ENCODE data around the gene CTAGE15. TPM values are rescaled to one million over a fixed set of nuclear protein-coding genes. Genes with fewer than 3 reads are reported as not detected.
A peak's percentile ranks its signal among the peaks of the same experiment; 100 is the strongest.
"Not testable (repeated sequence)": the region's sequence is repeated elsewhere in the genome, so short reads cannot be mapped to it uniquely, and the experiment has no call there.

CTAGE15 gene
- 0.28 TPM for total RNA-seq

DNA sequence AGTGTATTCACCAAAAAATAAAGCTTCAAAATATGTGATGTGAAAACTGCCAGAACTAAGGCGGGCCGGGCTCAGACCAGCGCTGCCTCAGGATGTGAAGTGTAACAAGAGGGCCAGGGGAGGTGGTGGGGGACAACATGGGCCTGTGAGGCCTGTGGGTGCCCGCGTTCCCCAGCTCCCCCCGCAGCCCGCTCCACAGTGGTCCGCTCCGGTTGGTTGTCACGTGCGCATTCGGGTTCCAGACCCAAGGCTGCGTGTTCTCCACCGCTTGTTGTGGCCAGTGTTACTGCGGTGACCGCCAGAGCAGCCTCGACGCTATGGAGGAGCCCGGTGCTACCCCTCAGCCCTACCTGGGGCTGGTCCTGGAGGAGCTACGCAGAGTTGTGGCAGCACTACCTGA, at the start of gene CTAGE15:
TSS of gene CTAGE15 (plus strand) at position 301 of the 400 bp plus-strand sequence. CDS start at position 318, 17 bp downstream.
- ATAC-seq; DNase-seq (ENCODE audit: low spot score): not testable (repeated sequence)

DNA sequence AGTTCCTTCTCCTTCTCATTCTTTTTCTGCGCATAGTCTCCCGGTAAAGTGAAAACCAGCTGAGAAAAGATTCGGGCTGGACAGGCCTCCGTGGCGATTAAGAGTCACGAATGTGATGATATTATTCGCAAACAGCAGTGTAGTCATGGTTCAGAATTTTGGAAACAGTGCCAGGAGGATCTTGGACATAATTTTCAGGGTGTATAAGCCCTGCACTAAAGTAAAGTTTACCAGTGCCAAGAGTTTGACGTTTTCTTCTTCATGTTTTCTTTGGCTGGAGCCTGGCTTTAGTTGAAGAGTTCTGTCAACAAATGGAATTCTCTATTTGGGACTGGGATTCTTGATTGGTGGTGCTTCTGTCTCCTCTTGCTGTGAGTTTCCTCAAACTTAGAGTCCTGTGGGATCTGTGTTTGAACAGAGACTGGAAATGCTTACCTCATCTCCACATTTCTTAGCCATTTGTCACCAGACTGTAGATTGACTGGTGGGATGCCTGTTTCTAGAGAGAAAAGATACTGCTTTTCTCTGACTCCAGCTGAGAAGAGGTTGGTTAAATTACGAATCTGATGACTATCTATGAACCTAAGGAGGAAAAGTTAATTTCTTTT, 49.2 kb upstream of the CTAGE15 start:
- peak; percentile 69 for ATAC-seq
- DNase-seq (ENCODE audit: low spot score), result not testable (repeated sequence)

DNA sequence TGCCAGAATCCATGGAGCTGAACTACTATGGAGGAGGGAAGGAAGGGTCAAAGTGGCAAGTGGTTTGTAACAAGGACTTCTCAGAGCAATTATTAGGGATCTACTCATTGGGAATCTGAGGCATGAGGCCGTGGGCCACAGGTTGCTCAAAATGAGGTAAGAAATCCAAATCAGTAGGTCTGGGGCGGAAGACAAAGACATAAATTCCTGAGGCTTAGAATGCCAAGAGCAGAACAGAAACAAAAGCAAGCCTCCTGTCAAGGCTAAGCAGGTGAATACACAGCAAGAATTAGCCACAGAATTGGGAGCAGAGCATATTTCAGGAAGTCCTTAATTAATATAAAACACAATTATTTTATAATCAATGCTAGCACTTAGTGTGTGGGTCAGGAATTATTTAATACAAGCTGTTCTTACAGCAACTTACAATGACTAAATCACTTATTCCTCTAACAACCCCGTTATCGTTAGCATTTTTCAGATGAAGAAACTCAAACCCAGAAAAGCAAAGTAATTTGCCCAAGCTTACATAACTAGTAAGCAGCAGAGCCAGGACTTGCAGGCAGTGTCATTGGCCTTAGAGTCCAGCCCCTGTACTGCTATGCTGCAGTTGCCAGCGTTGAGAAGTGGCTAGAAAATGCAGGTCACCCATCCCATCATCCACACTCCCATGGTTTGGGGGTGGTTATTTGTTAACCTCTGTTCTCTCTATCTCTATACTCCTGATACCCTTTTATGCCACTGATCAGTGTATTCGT, 40.3 kb upstream of the CTAGE15 start:
- not testable (repeated sequence) for DNase-seq (ENCODE audit: low spot score)
- ATAC-seq, result peak; percentile 96

- ATAC-seq, result peak; percentile 10
- not testable (repeated sequence) for DNase-seq (ENCODE audit: low spot score)
Measured at GRCh38 chr7:143531932-143532331, 39.7 kb upstream of the CTAGE15 start.

DNA sequence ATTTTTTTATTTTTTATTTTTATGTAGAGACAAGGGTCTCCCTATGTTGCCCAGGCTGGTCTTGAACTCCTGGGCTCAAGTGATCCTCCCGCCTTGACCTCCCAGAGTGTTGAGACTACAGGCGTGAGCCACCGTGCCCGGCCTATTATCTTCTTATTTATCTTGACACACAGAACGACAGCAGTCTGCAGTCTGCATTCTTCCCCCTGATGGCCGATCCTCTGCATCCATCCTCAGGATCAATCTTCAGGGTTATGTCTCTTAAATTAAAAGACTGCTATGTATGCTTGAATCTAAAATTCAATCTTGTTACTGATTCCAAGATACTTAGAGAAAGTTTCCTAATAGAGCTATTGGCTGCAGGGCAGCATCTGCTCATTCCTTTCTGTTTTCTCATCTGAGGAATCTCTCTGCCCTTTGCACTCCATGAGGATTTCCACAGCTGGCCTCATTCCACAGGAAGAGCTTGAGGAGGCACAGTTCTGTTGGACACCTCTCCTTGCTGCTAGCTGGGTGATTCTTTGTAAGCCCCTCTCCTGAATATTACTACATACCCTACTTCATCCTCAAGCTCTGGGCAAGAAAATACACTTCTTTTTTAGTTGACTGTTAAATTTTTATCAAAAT, 38.3 kb upstream of the CTAGE15 start:
- ATAC-seq, result peak; percentile 41
- DNase-seq (ENCODE audit: low spot score), result not testable (repeated sequence)

GRCh38 chr7:143536443-143536842, 35.2 kb upstream of the CTAGE15 start:
- not testable (repeated sequence) for ATAC-seq; DNase-seq (ENCODE audit: low spot score)

GRCh38 chr7:143543288-143544038, 28.1 kb upstream of the CTAGE15 start:
- ATAC-seq; DNase-seq (ENCODE audit: low spot score): not testable (repeated sequence)

GRCh38 chr7:143555968-143556367, 15.6 kb upstream of the CTAGE15 start:
- not testable (repeated sequence) for ATAC-seq; DNase-seq (ENCODE audit: low spot score)

- DNase-seq (ENCODE audit: low spot score), result not testable (repeated sequence)
- peak; percentile 98 for ATAC-seq
Measured at GRCh38 chr7:143563306-143563705, 8.3 kb upstream of the CTAGE15 start.

DNA sequence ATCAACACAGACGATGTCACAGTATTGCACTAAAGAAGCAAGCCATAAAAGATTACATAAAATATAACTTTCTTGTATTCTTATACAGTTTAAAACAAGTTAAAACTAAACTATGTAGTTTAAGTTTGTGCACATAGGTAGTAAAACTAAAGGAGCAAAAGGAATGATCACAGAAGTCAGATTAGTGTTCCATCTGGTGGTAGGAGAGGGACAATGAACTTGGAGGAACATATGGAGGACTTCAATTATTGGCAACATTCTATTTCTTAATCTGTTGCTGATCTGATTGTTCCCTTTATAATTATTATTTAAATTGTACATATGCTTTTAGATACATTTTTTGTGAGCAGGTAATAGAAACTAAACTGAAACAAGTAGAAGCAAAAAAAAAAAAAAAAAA, 5.6 kb upstream of the CTAGE15 start:
- ATAC-seq; DNase-seq (ENCODE audit: low spot score): not testable (repeated sequence)

- not testable (repeated sequence) for DNase-seq (ENCODE audit: low spot score); ATAC-seq
Measured at GRCh38 chr7:143588183-143588582, 16.6 kb downstream of the CTAGE15 start.

- not testable (repeated sequence) for DNase-seq (ENCODE audit: low spot score)
- peak; percentile 92 for ATAC-seq
Measured at GRCh38 chr7:143589897-143590296, 18.3 kb downstream of the CTAGE15 start.

- DNase-seq (ENCODE audit: low spot score); ATAC-seq: not testable (repeated sequence)
Measured at GRCh38 chr7:143598086-143598485, 26.5 kb downstream of the CTAGE15 start.

DNA sequence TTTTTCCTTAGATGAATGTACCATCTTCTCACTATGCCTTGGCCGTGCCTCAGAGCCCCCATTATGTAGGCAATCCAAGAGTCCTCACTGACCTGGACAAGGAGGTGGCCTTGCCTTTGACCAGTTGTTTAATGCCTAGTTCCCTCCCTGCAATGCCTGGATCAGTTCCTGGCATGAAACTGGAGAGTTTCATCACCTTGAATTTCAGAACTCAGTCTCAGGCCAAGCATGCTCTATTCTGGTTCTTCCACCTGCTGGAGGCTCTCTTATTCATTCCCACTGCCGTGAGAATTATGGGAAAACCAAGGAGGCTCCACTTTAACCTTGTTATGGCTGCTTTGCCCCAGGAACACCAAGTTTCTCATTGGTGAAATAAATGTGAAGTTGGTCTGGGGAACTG, 31.9 kb downstream of the CTAGE15 start:
- ATAC-seq, result peak; percentile 85
- DNase-seq (ENCODE audit: low spot score), result not testable (repeated sequence)

DNA sequence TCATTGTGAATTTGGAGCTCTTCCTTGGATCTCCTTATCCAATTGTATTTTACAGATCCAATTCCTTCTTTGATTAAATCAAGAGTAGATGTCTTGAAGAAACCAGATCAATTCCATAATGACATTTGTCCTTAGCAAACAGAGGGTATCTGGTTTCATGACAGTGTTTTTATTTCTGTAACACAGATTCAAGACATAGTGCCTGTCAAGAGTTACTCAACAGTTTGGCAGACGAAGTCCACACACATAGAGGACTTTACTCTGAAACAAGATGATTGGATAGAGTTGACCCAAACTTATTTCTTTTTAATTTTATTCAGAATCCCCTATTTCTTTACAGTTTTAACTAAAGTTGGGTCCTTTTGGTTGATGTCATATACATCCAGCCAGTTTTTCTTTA, 34.5 kb downstream of the CTAGE15 start:
- ATAC-seq, result peak; percentile 83
- DNase-seq (ENCODE audit: low spot score), result not testable (repeated sequence)

GRCh38 chr7:143615545-143615944, 43.9 kb downstream of the CTAGE15 start:
- not testable (repeated sequence) for ATAC-seq; DNase-seq (ENCODE audit: low spot score)

- DNase-seq (ENCODE audit: low spot score); ATAC-seq: not testable (repeated sequence)
Measured at GRCh38 chr7:143617204-143617603, 45.6 kb downstream of the CTAGE15 start.

GRCh38 chr7:143620058-143620457, 48.5 kb downstream of the CTAGE15 start:
- not testable (repeated sequence) for DNase-seq (ENCODE audit: low spot score)
- ATAC-seq, result peak; percentile 67

GRCh38 chr7:143620646-143621045, 49.0 kb downstream of the CTAGE15 start, which contains the start of gene TCAF2:
TSS of gene TCAF2 (plus strand) at chr7:143620974.
- DNase-seq (ENCODE audit: low spot score) (peak; percentile 90), ATAC-seq (peak; percentile 92)

- ATAC-seq, result peak; percentile 15
- not testable (repeated sequence) for DNase-seq (ENCODE audit: low spot score)
Measured at GRCh38 chr7:143621175-143621574, 49.6 kb downstream of the CTAGE15 start.
